Activated effector memory CD4-positive, alpha-beta T cell treated with Interleukin-2 at 50 U/mL for 16 hours (primary cell): ENCODE data around the gene RAB40AL.

Experiments used
- DNase-seq: peaks from one replicate; pipeline ENCODE4 v3.0.0-alpha.2; 2020

RAB40AL gene

DNA sequence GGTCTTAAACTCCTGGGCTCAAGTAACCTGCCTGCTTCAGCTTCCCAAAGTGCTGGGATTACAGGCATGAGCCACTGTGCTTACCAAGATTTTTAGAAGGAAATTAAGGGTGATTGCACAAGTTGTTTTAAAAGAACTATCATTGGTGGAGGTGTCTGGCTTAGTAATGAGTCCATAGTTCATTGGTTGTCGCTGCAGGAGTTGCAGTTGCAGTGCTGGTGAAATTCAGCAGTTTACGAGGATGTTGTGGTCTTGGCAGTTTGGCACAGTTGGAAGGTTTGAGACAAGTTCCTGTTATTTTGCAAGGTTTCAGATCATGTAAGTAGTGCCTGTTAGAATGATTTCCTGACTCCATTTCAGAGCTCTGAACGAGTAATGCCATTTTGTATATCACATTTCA lies 48.1 kb downstream of the RAB40AL start:
- no peak for DNase-seq
